Vagina (tissue), 2 donors: ENCODE results near the gene PLEKHS1.
A peak's percentile ranks its signal among the peaks of the same experiment; 100 is the strongest.

ENCODE experiments used
- POLR2A ChIP-seq, 2 donors: fragments of 450-650 bp; IDR thresholded peaks; one replicate each; pipeline ENCODE4 v1.6.1; 2017; ENCODE audit warnings: antibody characterized with exemption in 2 of 2, mild to moderate bottlenecking in 2 of 2, moderate library complexity in 2 of 2
- TF ChIP-seq, protein P1 (sequence below), 3 experiments: fragments of 450-650 bp in 2 of 3; fragments of 200-600 bp in 1 of 3; sonication (generic) in 1 of 3; IDR thresholded peaks; one replicate each; pipeline ENCODE4 v1.5.1; 2017 to 2019; ENCODE audit warnings: antibody characterized with exemption in 3 of 3, mild to moderate bottlenecking in 2 of 3, moderate library complexity in 2 of 3

DNA sequence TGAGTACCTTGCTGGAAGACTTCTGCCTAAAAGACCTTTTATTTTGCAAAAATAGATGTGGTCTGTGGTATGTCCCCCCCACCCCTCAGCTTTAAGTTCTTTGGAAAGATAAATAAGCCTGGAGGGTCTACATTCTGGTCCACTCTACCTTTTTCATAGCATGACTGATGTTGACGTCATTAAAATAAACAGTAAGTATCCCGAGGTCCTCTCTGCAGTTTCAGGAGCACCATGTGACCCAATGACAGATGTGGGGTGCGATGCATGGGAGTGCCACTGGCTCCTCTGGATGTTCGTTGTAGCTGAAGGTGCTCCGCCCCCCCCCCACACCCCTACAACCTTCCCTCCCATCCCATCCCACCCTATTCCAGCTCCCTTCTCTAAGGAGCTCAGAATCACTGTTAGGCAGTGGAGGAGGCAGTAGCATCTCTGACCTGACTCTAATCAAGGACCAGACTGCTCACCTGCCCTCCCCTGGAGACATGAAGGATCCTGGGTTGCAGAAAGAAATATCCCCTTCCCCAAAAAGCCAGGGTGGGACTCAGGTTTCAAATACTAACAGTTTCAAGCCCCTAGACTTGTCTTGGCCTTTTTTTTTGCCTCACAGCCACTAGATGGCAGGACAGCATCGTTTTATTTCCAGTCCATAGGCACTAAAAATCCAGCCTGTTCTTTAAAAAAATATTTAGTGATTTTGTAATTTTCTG is 46.7 kb upstream of the PLEKHS1 start:
- TF ChIP-seq, protein P1, sequence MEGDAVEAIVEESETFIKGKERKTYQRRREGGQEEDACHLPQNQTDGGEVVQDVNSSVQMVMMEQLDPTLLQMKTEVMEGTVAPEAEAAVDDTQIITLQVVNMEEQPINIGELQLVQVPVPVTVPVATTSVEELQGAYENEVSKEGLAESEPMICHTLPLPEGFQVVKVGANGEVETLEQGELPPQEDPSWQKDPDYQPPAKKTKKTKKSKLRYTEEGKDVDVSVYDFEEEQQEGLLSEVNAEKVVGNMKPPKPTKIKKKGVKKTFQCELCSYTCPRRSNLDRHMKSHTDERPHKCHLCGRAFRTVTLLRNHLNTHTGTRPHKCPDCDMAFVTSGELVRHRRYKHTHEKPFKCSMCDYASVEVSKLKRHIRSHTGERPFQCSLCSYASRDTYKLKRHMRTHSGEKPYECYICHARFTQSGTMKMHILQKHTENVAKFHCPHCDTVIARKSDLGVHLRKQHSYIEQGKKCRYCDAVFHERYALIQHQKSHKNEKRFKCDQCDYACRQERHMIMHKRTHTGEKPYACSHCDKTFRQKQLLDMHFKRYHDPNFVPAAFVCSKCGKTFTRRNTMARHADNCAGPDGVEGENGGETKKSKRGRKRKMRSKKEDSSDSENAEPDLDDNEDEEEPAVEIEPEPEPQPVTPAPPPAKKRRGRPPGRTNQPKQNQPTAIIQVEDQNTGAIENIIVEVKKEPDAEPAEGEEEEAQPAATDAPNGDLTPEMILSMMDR (IDR thresholded peaks at IDR 0.05), result peak; percentile 13 to 54 (median 34)
- no peak for TF ChIP-seq POLR2A (IDR thresholded peaks at IDR 0.05)
